ENCODE data around the gene RBSN. TPM values are rescaled to one million over a fixed set of nuclear protein-coding genes. Genes with fewer than 3 reads are reported as not detected.

The RBSN gene
- total RNA-seq, 3 donors from 2014 or later (not counting 1 experiment from before 2014, with no cell fraction given): 27.6 to 34.4 (median 29.4) TPM

DNA sequence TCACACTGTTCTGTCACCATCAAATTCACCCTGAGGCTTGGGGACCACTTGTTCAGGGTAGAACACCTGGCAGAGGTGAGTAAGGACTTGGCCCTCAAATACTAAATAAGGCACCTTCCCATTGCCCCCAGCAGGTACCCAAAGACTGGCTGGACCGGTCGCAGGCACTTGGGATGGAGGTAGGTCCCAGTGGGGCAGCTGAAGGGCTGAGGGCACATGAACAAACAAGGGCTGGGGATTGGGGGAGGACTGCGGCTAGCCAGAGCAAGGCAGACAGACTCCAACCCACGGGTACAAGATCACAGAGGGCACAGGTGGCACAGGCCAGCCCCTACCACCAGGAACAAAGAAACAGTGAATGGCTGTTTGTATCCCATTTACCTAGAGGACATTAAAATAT lies 35.7 kb downstream of the RBSN start:
- no peaks in the 10 kb centered on the region for H3K36me3 Mint-ChIP-seq
- intact Hi-C loops (cut with micrococcal nuclease): no loop called here
- peaks cover 17 to 26% of the 10 kb centered on the region in 2 donors for H3K4me1 Mint-ChIP-seq

GRCh38 chr3:15060029-15060428 lies 38.9 kb downstream of the RBSN start:
- no peaks in the 10 kb centered on the region for H3K27me3 ChIP-seq (ENCODE audit: control insufficient read depth, insufficient read depth, low read length)
- no peak for DNase-seq
- intact Hi-C loops (cut with micrococcal nuclease): no loop called here
- peaks cover 22% of the 10 kb centered on the region for H3K4me1 ChIP-seq (ENCODE audit: control insufficient read depth, insufficient read depth, low read length)
- H3K4me3 Mint-ChIP-seq: no peak overlapping the region
- peaks cover 17 to 31% of the 10 kb centered on the region in 2 donors for H3K4me1 Mint-ChIP-seq
- TF ChIP-seq CTCF (IDR thresholded peaks at IDR 0.05): no peak
- no peak overlapping the region for H3K27ac Mint-ChIP-seq
- peaks cover 13% of the 10 kb centered on the region for H3K36me3 ChIP-seq (ENCODE audit: control insufficient read depth, insufficient read depth, low read length)
- H3K36me3 Mint-ChIP-seq: no peaks in the 10 kb centered on the region
- ATAC-seq: no peak
- 97% methylated on average over 3 of the region's 3 CpGs for WGBS (ENCODE audit: insufficient coverage)
- no peak overlapping the region for H3K27ac ChIP-seq (ENCODE audit: low read length)
- H3K9me3 Mint-ChIP-seq: peaks cover 0 to 2% of the 10 kb centered on the region in 2 donors
- H3K4me3 ChIP-seq (ENCODE audit: low read length): no peak overlapping the region
- no peaks in the 10 kb centered on the region for H3K9me3 ChIP-seq (ENCODE audit: control insufficient read depth, insufficient read depth, low read length)
- H3K27me3 Mint-ChIP-seq (ENCODE audit: low read depth in 2 of 2): no peaks in the 10 kb centered on the region

More for the DNA sequence above, 35.7 kb downstream of the RBSN start:
- Histone ChIP-seq H3K36me3 (ENCODE audit: control insufficient read depth, insufficient read depth, low read length) (peaks cover 10% of the 10 kb centered on the region), H3K9me3 (ENCODE audit: control insufficient read depth, insufficient read depth, low read length) (no peaks in the 10 kb centered on the region), H3K27me3 (ENCODE audit: control insufficient read depth, insufficient read depth, low read length) (no peaks in the 10 kb centered on the region), H3K4me3 (ENCODE audit: low read length) (no peak overlapping the region), H3K27ac (ENCODE audit: low read length) (no peak overlapping the region), H3K4me1 (ENCODE audit: control insufficient read depth, insufficient read depth, low read length) (peaks cover 16% of the 10 kb centered on the region)
- no peak for DNase-seq
- no peaks in the 10 kb centered on the region for H3K9me3 Mint-ChIP-seq
- H3K4me3 Mint-ChIP-seq: peak overlapping the region; percentile 94
- no peak for TF ChIP-seq CTCF (IDR thresholded peaks at IDR 0.05)
- no peak for ATAC-seq
- no peaks in the 10 kb centered on the region for H3K27me3 Mint-ChIP-seq (ENCODE audit: low read depth in 2 of 2)
- H3K27ac Mint-ChIP-seq: no peak overlapping the region
- 94% methylated on average over 2 of the region's 4 CpGs for WGBS (ENCODE audit: insufficient coverage)

DNA sequence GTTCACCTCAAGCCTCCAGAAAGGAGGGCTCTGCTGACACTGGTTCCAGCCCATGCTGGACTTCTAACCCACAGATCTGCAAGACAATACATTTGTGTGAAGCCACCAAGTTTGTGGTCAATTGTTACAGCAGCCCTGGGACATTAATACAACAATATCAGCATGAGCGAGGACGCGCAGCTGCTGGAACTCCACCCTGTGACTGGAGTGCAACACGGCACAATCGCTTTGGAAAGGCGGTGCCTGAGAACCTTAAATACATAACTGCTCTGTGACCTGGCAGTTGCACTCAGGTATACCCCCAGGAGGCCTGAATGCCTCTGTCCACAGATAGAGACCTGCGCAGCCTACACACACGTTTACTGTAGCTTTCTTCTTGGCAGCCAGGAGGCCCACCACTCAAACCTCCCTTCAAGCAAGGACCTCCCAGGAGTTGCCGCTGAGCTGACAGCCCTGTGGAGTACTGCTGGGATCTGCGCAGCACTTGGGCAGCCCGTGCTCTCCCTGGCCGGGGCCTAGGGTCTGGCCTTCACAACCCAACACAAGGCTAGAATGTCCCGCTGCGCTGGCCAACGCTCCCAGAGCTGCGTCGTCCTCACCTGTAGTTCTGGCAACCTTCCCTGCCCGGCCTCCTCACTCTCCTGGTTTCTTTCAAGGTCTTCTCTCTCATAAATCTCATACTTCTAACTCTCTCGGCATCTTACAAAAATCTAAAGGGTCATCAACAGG lies 42.1 kb downstream of the RBSN start:
- H3K36me3 ChIP-seq (ENCODE audit: control insufficient read depth, insufficient read depth, low read length): peaks cover 19% of the 10 kb centered on the region
- H3K4me1 Mint-ChIP-seq: peaks cover 11 to 35% of the 10 kb centered on the region in 2 donors
- no peak for TF ChIP-seq CTCF (IDR thresholded peaks at IDR 0.05)
- no peaks in the 10 kb centered on the region for H3K27me3 Mint-ChIP-seq (ENCODE audit: low read depth in 2 of 2)
- no peak overlapping the region for H3K4me3 ChIP-seq (ENCODE audit: low read length)
- H3K4me1 ChIP-seq (ENCODE audit: control insufficient read depth, insufficient read depth, low read length): peaks cover 20% of the 10 kb centered on the region
- intact Hi-C loops (cut with micrococcal nuclease): loop anchor here (5.0 kb wide), 1 partner anchor 110 kb away; the partner anchor contains the start of gene NR2C2
- WGBS (ENCODE audit: insufficient coverage): 98% methylated on average over 19 of the region's 19 CpGs
- H3K27me3 ChIP-seq (ENCODE audit: control insufficient read depth, insufficient read depth, low read length): no peaks in the 10 kb centered on the region
- H3K27ac Mint-ChIP-seq: no peak overlapping the region
- H3K4me3 Mint-ChIP-seq: no peak overlapping the region
- DNase-seq (no peak), ATAC-seq (no peak)
- peaks cover 0 to 2% of the 10 kb centered on the region in 2 donors for H3K9me3 Mint-ChIP-seq
- H3K27ac ChIP-seq (ENCODE audit: low read length): no peak overlapping the region
- H3K36me3 Mint-ChIP-seq: no peaks in the 10 kb centered on the region
- no peaks in the 10 kb centered on the region for H3K9me3 ChIP-seq (ENCODE audit: control insufficient read depth, insufficient read depth, low read length)
